CD14-positive monocyte (primary cell): ENCODE data around the gene GLRX3. TPM values are rescaled to one million over a fixed set of nuclear protein-coding genes. Genes with fewer than 3 reads are reported as not detected.

Source experiments
- DNase-seq, 3 donors: peaks; one replicate each; pipeline ENCODE4 v3.0.0-alpha.2; 2011 to 2022
- H2AFZ ChIP-seq: 2 replicates; pipeline ENCODE4 v1.6.0; 2012; ENCODE audit warnings: mild to moderate bottlenecking, low read depth, low read length, inconsistent platforms; ENCODE audit not compliant: insufficient read depth, poor library complexity, severe bottlenecking
- H3K27ac ChIP-seq, 2 donors: 1 replicate in 1 of 2; 2 replicates in 1 of 2; pipeline ENCODE4 v1.5.1; 2012 to 2013; ENCODE audit warnings: low read length in 2 of 2, control low read depth in 1 of 2, inconsistent platforms in 1 of 2, low read depth in 1 of 2, mild to moderate bottlenecking in 1 of 2
- H3K27me3 ChIP-seq, 2 donors: one replicate each; pipeline versions ENCODE4 v1.6.0 to v1.6.1; 2011 to 2013; ENCODE audit warnings: low read length in 2 of 2; ENCODE audit not compliant: control insufficient read depth in 2 of 2, insufficient read depth in 2 of 2
- H3K36me3 ChIP-seq, 2 donors: replicated peaks in 1 of 2; 1 replicate in 1 of 2; 2 replicates in 1 of 2; pipeline versions ENCODE4 v1.5.1 to v1.6.1; 2012 to 2013; ENCODE audit warnings: low read length in 2 of 2, control low read depth in 1 of 2, inconsistent platforms in 1 of 2, mild to moderate bottlenecking in 1 of 2; ENCODE audit not compliant: insufficient read depth in 2 of 2, control insufficient read depth in 1 of 2
- H3K4me1 ChIP-seq, 2 donors: 1 replicate in 1 of 2; 2 replicates in 1 of 2; pipeline versions ENCODE4 v1.5.1 to v1.6.1; 2012 to 2013; ENCODE audit warnings: low read length in 2 of 2, control low read depth in 1 of 2, inconsistent platforms in 1 of 2, mild to moderate bottlenecking in 1 of 2, moderate library complexity in 1 of 2; ENCODE audit not compliant: insufficient read depth in 2 of 2, control insufficient read depth in 1 of 2
- H3K4me2 ChIP-seq: replicated peaks from 2 replicates; pipeline ENCODE3; 2012; ENCODE audit warnings: low read length, moderate library complexity, mild to moderate bottlenecking; ENCODE audit not compliant: poor library complexity, severe bottlenecking; ENCODE audit errors: extremely low read depth
- H3K4me3 ChIP-seq, 3 experiments: fragments of 200-600 bp in 1 of 3; sonication (generic) in 1 of 3; replicated peaks in 1 of 3; 1 replicate in 2 of 3; 2 replicates in 1 of 3; pipeline ENCODE4 v1.5.1; 2011 to 2013; ENCODE audit warnings: low read length in 3 of 3, mild to moderate bottlenecking in 3 of 3, control low read depth in 2 of 3, low read depth in 2 of 3, inconsistent platforms in 1 of 3, moderate library complexity in 1 of 3
- H3K79me2 ChIP-seq: 2 replicates; pipeline ENCODE4 v1.6.0; 2012; ENCODE audit warnings: mild to moderate bottlenecking, control low read depth, inconsistent platforms, low read length, moderate library complexity; ENCODE audit not compliant: insufficient read depth
- H3K9ac ChIP-seq: 2 replicates; pipeline ENCODE4 v1.6.0; 2017; ENCODE audit warnings: low read length, mild to moderate bottlenecking; ENCODE audit not compliant: insufficient read depth, poor library complexity, severe bottlenecking
- H3K9me3 ChIP-seq, 2 donors: replicated peaks in 1 of 2; 1 replicate in 1 of 2; 2 replicates in 1 of 2; pipeline versions ENCODE4 v1.5.1 to v1.6.1; 2012 to 2013; ENCODE audit warnings: low read length in 2 of 2, control low read depth in 1 of 2; ENCODE audit not compliant: control insufficient read depth in 1 of 2, insufficient read depth in 1 of 2
- H4K20me1 ChIP-seq: 2 replicates; pipeline ENCODE4 v1.6.0; 2012; ENCODE audit warnings: mild to moderate bottlenecking, low read length, control low read depth, moderate library complexity; ENCODE audit not compliant: insufficient read depth
- H3K27ac Mint-ChIP-seq, 7 donors: one replicate each; pipeline ENCODE4 v1.8.0; 2020; ENCODE audit warnings: mild to moderate bottlenecking in 7 of 7, mixed read lengths in 7 of 7, moderate library complexity in 6 of 7, inconsistent platforms in 2 of 7
- H3K27me3 Mint-ChIP-seq, 3 donors: one replicate each; pipeline ENCODE4 v1.8.0; 2021 to 2022; ENCODE audit warnings: low read depth in 3 of 3, mild to moderate bottlenecking in 3 of 3, mixed read lengths in 3 of 3, moderate library complexity in 3 of 3, inconsistent platforms in 1 of 3
- H3K36me3 Mint-ChIP-seq, 2 donors: one replicate each; pipeline ENCODE4 v1.8.0; 2020; ENCODE audit warnings: mixed read lengths in 2 of 2, inconsistent platforms in 1 of 2, mild to moderate bottlenecking in 1 of 2
- H3K4me1 Mint-ChIP-seq: one replicate; pipeline ENCODE4 v1.8.0; 2020; ENCODE audit warnings: mild to moderate bottlenecking, mixed read lengths
- H3K4me3 Mint-ChIP-seq, 2 donors: one replicate each; pipeline ENCODE4 v1.8.0; 2020; ENCODE audit warnings: mild to moderate bottlenecking in 2 of 2, mixed read lengths in 2 of 2, moderate library complexity in 1 of 2
- H3K9me3 Mint-ChIP-seq, 7 donors: one replicate each; pipeline ENCODE4 v1.8.0; 2020 to 2022; ENCODE audit warnings: mixed read lengths in 7 of 7, mild to moderate bottlenecking in 6 of 7, moderate library complexity in 6 of 7, inconsistent platforms in 2 of 7
- CTCF ChIP-seq: fragments of 200-600 bp; IDR thresholded peaks from one replicate; pipeline ENCODE4 v1.8.0; 2022; ENCODE audit warnings: antibody characterized with exemption, mild to moderate bottlenecking
- WGBS: methylation state at CpG from one replicate; pipeline ENCODE4 v1.1.5; 2013; ENCODE audit warnings: missing lambda C conversion rate; ENCODE audit not compliant: insufficient coverage; 5-methylcytosine and 5-hydroxymethylcytosine counted together
- intact Hi-C, 2 donors: fragments of 100-400 bp; cut with micrococcal nuclease; formaldehyde crosslinking; loops; one replicate each; pipeline versions ENCODE4 v1.15.0 to v1.15.1; 2023
- polyA plus RNA-seq, 3 donors: library from polyadenylated mRNA; depleted of rRNA in 1 of 3; unstranded in 2 of 3; stranded (reverse) in 1 of 3; fragments of 300-500 nt in 2 of 3; fragments of >200 nt in 1 of 3; fragmentation: Illumina TruSeq in 2 of 3; gene quantifications; 1 replicate in 2 of 3; 2 replicates in 1 of 3; pipeline ENCODE4 v1.2.3, GENCODE V29; 2012 to 2021

The GLRX3 gene
- polyA plus RNA-seq, 3 donors: 25.3 to 94.1 (median 78.2) TPM

- Histone ChIP-seq H3K9me3 (peaks cover 13 to 24% of the 10 kb centered on the region in 2 donors), H3K9ac (no peak overlapping the region), H3K4me1 (no peaks in the 10 kb centered on the region), H4K20me1 (no peaks in the 10 kb centered on the region), H3K4me3 (no peak overlapping the region), H3K36me3 (no peaks in the 10 kb centered on the region), H2AFZ (no peak overlapping the region), H3K27me3 (no peaks in the 10 kb centered on the region), H3K4me2 (no peak overlapping the region), H3K27ac (no peak overlapping the region), H3K79me2 (no peaks in the 10 kb centered on the region)
- DNase-seq: no peak
- Mint-ChIP-seq H3K36me3 (no peaks in the 10 kb centered on the region), H3K27ac (no peak overlapping the region), H3K4me3 (no peak overlapping the region), H3K9me3 (peaks cover 2 to 32% (median 17%) of the 10 kb centered on the region in 7 donors), H3K4me1 (no peaks in the 10 kb centered on the region), H3K27me3 (peaks cover 5 to 6% (median 6%) of the 10 kb centered on the region in 3 donors)
- intact Hi-C loops: no loop called here
- TF ChIP-seq CTCF: no peak
- 90% methylated on average over 11 of the region's 12 CpGs for WGBS
Measured at GRCh38 chr10:130218181-130218641, 82.0 kb downstream of the GLRX3 start.

GRCh38 chr10:130218936-130219335, 82.7 kb downstream of the GLRX3 start:
- H3K9ac ChIP-seq: no peak overlapping the region
- no peaks in the 10 kb centered on the region for H3K4me1 Mint-ChIP-seq
- peaks cover 6% of the 10 kb centered on the region in 3 donors for H3K27me3 Mint-ChIP-seq
- no peaks in the 10 kb centered on the region for H3K27me3 ChIP-seq
- no peak overlapping the region for H3K4me3 Mint-ChIP-seq
- H3K36me3 Mint-ChIP-seq: no peaks in the 10 kb centered on the region
- H2AFZ ChIP-seq: no peak overlapping the region
- H4K20me1 ChIP-seq: no peaks in the 10 kb centered on the region
- H3K9me3 Mint-ChIP-seq: peaks cover 2 to 27% (median 12%) of the 10 kb centered on the region in 7 donors
- intact Hi-C loops: no loop called here
- peaks cover 6 to 17% of the 10 kb centered on the region in 2 donors for H3K9me3 ChIP-seq
- H3K4me3 ChIP-seq: no peak overlapping the region
- no peak overlapping the region for H3K27ac ChIP-seq
- H3K4me2 ChIP-seq: no peak overlapping the region
- no peaks in the 10 kb centered on the region for H3K79me2 ChIP-seq
- 94% methylated on average over 8 of the region's 9 CpGs for WGBS
- H3K4me1 ChIP-seq: no peaks in the 10 kb centered on the region
- DNase-seq: no peak
- no peak for TF ChIP-seq CTCF
- no peak overlapping the region for H3K27ac Mint-ChIP-seq
- H3K36me3 ChIP-seq: no peaks in the 10 kb centered on the region
